Ascending aorta (tissue), 2 donors: ENCODE data around the gene GPR35. TPM values are rescaled to one million over a fixed set of nuclear protein-coding genes. Genes with fewer than 3 reads are reported as not detected.

Experiments
- DNase-seq, 2 donors: peaks; one replicate each; pipeline ENCODE4 v3.0.0-alpha.2; 2019; ENCODE audit warnings: low spot score in 2 of 2
- H3K27ac ChIP-seq, 2 donors: fragments of 200-600 bp; sonication (generic); one replicate each; pipeline ENCODE4 v1.5.1; 2016 to 2017; ENCODE audit warnings: mild to moderate bottlenecking in 1 of 2
- H3K27me3 ChIP-seq: fragments of 200-600 bp; sonication (generic); one replicate; pipeline ENCODE4 v1.5.1; 2017
- H3K36me3 ChIP-seq, 2 donors: fragments of 200-600 bp; sonication (generic); one replicate each; pipeline ENCODE4 v1.5.1; 2016
- H3K4me1 ChIP-seq, 2 donors: fragments of 200-600 bp; sonication (generic); one replicate each; pipeline ENCODE4 v1.5.1; 2016 to 2017; ENCODE audit warnings: mild to moderate bottlenecking in 1 of 2
- H3K4me3 ChIP-seq, 2 donors: fragments of 200-600 bp; sonication (generic); one replicate each; pipeline ENCODE4 v1.5.1; 2016 to 2017; ENCODE audit warnings: mild to moderate bottlenecking in 1 of 2
- H3K9me3 ChIP-seq, 2 donors: fragments of 200-600 bp; sonication (generic); one replicate each; pipeline ENCODE4 v1.5.1; 2016
- intact Hi-C: fragments of 100-400 bp; cut with DNase I; formaldehyde crosslinking; loops from one replicate; pipeline ENCODE4 v1.15.1; 2023
- total RNA-seq: library from RNA; depleted of rRNA; stranded (reverse); fragments of >200 nt; gene quantifications from one replicate; pipeline ENCODE4 v1.1.0, GENCODE V29; 2016
- TF ChIP-seq, protein P1 (sequence below), 3 experiments: fragments of 200-600 bp in 2 of 3; fragments of 450-650 bp in 1 of 3; sonication (generic) in 2 of 3; IDR thresholded peaks; one replicate each; pipeline ENCODE4 v1.5.1; 2016 to 2019; ENCODE audit warnings: antibody characterized with exemption in 3 of 3, mild to moderate bottlenecking in 1 of 3, moderate library complexity in 1 of 3

Gene GPR35
- total RNA-seq, 1 donor from 2014 or later, result not detected

DNA sequence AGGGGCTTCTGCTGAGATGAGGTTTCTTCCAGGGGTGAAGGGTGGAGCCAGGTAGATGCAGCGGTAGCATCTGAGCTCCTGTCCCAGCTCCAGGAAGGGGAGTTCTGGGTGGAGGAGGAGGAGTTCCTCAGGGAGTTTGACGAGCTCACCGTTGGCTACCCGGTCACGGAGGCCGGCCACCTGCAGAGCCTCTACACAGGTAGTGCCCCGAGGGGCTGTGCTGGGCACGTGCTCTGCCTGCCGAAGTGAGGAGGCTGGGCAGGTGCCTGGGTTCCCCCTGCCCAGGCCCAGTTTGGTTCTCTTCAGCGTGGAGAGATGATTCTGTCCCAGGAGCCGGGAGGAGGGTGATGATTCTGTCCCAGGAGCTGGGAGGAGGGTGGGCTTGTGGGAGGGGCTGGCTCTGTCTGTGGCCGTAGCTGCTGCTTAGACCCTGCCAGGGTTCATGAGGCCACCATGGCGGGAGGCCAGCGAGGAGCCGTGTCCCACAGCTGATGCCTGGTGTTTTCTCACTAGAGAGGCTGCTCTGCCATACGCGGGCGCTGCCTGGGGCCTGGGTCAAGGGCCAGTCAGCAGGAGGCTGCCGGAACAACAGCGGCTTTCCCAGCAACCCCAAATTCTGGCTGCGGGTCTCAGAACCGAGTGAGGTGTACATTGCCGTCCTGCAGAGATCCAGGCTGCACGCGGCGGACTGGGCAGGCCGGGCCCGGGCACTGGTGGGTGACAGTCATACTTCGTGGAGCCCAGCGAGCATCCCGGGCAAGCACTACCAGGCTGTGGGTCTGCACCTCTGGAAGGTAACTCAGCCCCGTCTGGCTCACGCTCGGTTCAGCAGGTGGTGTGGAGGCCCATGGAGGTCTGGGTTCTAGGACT, 30.5 kb upstream of the GPR35 start:
- TF ChIP-seq, protein P1, sequence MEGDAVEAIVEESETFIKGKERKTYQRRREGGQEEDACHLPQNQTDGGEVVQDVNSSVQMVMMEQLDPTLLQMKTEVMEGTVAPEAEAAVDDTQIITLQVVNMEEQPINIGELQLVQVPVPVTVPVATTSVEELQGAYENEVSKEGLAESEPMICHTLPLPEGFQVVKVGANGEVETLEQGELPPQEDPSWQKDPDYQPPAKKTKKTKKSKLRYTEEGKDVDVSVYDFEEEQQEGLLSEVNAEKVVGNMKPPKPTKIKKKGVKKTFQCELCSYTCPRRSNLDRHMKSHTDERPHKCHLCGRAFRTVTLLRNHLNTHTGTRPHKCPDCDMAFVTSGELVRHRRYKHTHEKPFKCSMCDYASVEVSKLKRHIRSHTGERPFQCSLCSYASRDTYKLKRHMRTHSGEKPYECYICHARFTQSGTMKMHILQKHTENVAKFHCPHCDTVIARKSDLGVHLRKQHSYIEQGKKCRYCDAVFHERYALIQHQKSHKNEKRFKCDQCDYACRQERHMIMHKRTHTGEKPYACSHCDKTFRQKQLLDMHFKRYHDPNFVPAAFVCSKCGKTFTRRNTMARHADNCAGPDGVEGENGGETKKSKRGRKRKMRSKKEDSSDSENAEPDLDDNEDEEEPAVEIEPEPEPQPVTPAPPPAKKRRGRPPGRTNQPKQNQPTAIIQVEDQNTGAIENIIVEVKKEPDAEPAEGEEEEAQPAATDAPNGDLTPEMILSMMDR (IDR thresholded peaks at IDR 0.05), result no peak
- Histone ChIP-seq H3K27me3 (no peaks in the 10 kb centered on the region), H3K4me3 (no peak overlapping the region), H3K4me1 (peaks cover 9 to 20% of the 10 kb centered on the region in 2 donors), H3K9me3 (no peaks in the 10 kb centered on the region), H3K27ac (no peak overlapping the region), H3K36me3 (peaks cover 27 to 41% of the 10 kb centered on the region in 2 donors)
- DNase-seq, result peak; percentile 6 to 59
- intact Hi-C loops, result no loop called here

DNA sequence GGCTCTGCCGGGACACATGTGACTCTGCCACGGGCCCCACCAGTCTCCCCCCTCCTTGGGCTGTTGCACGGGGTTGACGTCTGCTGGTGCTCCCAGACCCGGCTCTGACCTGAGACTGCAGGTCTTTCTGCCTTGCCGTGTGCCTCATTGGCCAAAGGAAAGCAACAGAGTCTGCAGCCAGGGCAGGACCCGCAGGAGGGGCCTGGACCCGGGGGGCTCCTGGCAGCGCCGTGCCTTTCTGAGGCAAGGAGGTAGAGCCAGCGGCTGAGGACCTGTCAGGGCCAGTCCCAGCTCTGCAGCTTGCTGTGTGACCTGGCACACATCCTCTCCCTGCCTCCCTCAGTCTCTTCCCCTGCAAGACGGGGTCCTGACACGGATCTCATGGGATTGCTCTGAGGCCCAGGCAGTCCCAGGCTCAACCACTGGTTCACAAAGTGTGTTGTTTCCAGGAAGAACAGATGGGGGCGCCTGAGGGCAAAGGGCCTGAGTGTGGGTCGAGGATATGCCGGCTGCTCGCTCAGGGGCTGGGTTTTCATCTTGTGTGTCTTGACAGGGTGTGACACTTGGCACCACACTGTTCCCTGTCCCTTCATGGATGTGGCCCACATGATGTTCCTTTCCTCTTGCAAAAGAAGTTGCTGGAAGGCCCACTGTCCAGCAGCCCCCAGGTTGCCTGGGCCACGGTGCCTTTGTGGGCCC, 29.8 kb upstream of the GPR35 start:
- TF ChIP-seq, protein P1 (IDR thresholded peaks at IDR 0.05), result peak in 1 of 3 experiments; percentile 29
- H3K36me3 ChIP-seq, result peaks cover 24 to 33% of the 10 kb centered on the region in 2 donors
- H3K27me3 ChIP-seq, result no peaks in the 10 kb centered on the region
- H3K4me1 ChIP-seq, result peaks cover 9 to 20% of the 10 kb centered on the region in 2 donors
- H3K27ac ChIP-seq, result no peak overlapping the region
- H3K4me3 ChIP-seq, result no peak overlapping the region
- no peaks in the 10 kb centered on the region for H3K9me3 ChIP-seq
- DNase-seq, result peak; percentile 7 to 63
- intact Hi-C loops, result no loop called here

DNA sequence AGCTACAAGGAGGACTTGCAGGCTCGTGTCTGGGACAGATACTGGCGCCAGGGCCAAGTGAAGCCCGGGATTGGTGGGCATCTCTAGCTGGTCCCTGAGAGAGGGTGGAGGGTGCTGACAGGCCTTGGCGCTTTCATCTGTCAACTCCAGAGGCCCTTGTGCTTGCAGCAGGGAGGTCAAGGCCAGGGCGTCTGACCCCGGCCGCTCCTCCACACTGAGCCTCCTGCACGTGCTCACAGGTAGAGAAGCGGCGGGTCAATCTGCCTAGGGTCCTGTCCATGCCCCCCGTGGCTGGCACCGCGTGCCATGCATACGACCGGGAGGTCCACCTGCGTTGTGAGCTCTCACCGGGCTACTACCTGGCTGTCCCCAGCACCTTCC, 29.2 kb upstream of the GPR35 start:
- no peaks in the 10 kb centered on the region for H3K9me3 ChIP-seq
- H3K27ac ChIP-seq, result no peak overlapping the region
- peaks cover 9 to 20% of the 10 kb centered on the region in 2 donors for H3K4me1 ChIP-seq
- intact Hi-C loops, result no loop called here
- H3K27me3 ChIP-seq, result no peaks in the 10 kb centered on the region
- DNase-seq, result peak in 1 of 2 donors; percentile 5
- TF ChIP-seq, protein P1 (IDR thresholded peaks at IDR 0.05), result no peak
- peaks cover 19 to 28% of the 10 kb centered on the region in 2 donors for H3K36me3 ChIP-seq
- H3K4me3 ChIP-seq, result peak overlapping the region in 1 of 2 donors; percentile 35

DNA sequence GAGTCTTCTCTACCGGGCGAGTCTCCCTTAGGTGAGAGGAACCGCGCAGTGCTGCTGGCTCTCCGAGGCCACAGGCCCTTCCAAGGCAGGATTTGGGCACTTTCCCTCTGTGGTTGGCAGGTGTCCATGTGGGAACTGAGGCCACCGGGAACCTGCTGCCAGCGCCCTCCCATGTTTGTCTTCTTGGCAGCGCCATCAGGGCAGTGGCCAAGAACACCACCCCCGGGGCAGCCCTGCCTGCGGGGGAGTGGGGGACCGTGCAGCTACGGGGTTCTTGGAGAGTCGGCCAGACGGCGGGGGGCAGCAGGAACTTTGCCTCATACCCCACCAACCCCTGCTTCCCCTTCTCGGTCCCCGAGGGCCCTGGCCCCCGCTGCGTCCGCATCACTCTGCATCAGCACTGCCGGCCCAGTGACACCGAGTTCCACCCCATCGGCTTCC, 28.8 kb upstream of the GPR35 start:
- peak; percentile 16 to 83 for DNase-seq
- intact Hi-C loops, result no loop called here
- Histone ChIP-seq H3K4me1 (peaks cover 9 to 20% of the 10 kb centered on the region in 2 donors), H3K27me3 (no peaks in the 10 kb centered on the region), H3K36me3 (peaks cover 19 to 24% of the 10 kb centered on the region in 2 donors), H3K27ac (no peak overlapping the region), H3K4me3 (peak overlapping the region in 1 of 2 donors; percentile 35), H3K9me3 (no peaks in the 10 kb centered on the region)
- TF ChIP-seq, protein P1 (IDR thresholded peaks at IDR 0.05), result no peak

DNA sequence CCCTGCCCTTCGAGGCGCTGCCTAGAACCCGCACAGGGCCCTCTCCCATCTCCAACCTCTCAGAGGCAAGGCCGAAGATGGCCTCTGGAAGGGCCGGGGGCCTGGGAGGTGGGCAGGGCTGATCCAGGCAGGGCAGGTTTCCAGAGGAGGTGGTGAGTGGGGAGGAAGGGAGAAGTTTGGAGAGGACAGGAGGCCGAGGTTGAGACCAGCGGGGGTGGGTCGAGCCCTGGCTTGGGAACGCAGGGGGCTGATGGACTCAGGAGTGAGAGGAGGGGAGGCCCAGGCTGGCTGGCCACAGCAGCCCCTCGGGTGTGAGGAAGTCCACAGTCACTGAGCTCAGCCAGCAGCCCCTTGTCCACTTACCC, 28.2 kb upstream of the GPR35 start:
- DNase-seq, result peak in 1 of 2 donors; percentile 5
- Histone ChIP-seq H3K36me3 (peaks cover 19 to 21% of the 10 kb centered on the region in 2 donors), H3K9me3 (no peaks in the 10 kb centered on the region), H3K27ac (no peak overlapping the region), H3K27me3 (no peaks in the 10 kb centered on the region), H3K4me1 (peaks cover 9 to 20% of the 10 kb centered on the region in 2 donors), H3K4me3 (no peak overlapping the region)
- intact Hi-C loops, result no loop called here
- TF ChIP-seq, protein P1 (IDR thresholded peaks at IDR 0.05), result no peak
